Anterior cingulate cortex (tissue), 58 donors: Measurements from ENCODE around the gene ACKR3.

Experiments
- DNase-seq, 58 donors: peaks; one replicate each; lab custom pipeline; 2025; lab: John Stamatoyannopoulos, UW

Gene ACKR3

DNA sequence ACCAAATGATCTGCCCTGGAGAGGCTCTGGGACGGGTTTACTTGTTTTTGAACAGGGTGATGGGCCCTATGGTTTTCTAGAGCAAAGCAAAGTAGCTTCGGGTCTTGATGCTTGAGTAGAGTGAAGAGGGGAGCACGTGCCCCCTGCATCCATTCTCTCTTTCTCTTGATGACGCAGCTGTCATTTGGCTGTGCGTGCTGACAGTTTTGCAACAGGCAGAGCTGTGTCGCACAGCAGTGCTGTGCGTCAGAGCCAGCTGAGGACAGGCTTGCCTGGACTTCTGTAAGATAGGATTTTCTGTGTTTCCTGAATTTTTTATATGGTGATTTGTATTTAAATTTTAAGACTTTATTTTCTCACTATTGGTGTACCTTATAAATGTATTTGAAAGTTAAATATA is 11.9 kb downstream of the ACKR3 start:
- no peak for DNase-seq

DNA sequence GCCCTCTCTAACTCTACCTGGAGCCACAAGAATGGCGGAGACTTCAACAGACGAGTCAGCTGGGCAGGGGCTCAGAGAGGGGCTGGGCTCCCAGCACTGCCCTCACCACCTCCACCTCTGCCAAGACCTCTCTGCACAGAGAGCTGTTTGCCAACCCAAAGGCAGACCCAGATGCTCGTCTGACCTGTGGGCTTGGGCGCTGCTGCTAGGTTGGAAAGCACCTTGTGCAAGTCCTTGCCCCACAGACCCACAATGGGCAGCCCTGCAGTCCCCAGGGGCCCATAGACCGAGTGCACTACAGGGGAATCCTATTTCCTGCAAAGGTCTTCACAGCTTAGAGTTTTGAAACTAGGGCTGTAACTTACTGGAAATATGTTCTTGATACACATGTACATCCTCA is 13.3 kb downstream of the ACKR3 start:
- no peak for DNase-seq

DNA sequence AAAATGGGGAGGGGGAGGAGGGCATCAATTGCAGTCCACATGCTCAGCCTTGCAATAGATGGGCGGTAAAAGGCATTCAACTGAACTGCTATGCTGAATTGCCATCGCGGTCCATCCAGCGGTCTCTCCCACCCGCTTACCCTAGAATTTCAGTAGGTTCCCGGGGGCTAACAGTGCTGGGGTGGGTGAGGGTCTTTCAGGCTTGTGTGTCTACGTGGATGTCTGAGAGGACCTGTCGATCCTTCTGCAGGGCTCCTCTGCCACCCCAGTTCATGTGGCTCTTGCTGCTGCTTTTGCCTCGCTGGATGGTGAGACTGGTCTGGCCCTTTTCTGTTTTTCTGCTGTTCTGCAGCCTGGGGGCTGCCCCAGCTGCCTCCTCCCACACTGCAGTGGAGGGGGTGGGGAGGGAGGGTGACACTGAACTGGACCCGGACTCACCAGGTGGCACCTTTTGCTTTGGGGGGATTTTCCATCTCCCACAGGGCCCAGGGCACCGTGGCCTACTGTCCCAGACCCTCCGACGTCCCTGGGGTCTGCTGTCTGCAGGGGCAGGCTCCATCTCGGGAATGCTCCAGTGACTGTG is 14.1 kb downstream of the ACKR3 start:
- no peak for DNase-seq

DNA sequence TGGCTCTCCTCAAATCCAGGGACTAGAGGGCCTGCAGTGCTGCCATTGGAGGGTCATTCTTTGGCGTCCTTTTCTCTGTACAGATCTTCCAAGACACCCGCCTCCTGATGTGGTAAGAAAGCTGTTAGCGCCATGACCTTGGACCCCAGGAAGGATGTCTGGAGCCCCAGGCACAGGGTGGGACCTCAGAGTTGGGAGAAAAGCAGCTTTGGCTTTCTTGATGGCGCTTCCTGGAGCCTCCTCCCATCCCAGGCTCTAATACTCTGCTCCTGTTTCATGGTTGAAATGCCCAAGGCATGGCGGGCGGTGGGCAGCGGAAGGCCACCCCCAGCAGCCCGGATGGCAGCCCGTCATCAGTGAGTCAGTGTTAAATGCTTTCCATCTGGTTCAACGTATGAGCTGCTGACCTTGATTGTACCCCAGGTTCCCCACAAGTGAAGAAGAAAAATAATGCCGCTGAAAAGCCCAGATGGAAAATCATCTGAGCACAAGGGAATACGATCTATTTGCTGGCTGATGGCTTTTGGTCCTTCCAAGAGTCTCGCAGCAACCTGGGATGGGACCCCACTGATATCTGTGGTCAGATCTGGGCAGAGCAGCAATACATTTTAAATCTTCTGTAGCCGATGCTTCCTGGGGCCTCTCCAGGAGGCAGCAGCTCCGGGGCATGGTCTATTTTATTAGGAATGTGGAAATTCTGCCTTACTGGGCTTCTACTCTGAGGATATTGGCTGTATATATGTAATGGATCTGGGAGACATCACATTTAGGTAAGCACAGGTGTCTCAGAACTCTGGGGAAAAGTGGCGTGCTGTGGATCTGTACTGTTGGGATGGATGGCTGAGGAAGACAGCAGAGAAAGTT is 15.1 kb downstream of the ACKR3 start:
- DNase-seq = no peak

DNA sequence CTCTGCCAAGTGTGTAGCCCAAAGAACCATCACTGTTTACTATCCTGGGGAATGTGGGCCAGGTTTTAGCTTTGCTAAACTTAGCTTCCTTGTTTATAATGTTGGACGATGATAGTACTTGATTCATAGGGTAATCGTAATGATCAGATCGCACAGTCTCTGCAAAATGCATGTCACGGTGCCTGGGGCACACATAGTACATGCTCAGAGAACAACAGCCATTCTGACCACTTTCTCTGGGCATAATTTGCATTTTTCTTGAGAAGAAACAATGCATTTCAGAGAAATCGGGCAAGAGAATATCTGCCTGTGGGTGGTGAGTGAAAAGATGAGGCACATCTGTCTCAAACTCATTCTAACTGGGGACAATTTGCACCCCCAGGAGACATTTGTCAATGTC is 16.3 kb downstream of the ACKR3 start:
- no peak for DNase-seq

DNA sequence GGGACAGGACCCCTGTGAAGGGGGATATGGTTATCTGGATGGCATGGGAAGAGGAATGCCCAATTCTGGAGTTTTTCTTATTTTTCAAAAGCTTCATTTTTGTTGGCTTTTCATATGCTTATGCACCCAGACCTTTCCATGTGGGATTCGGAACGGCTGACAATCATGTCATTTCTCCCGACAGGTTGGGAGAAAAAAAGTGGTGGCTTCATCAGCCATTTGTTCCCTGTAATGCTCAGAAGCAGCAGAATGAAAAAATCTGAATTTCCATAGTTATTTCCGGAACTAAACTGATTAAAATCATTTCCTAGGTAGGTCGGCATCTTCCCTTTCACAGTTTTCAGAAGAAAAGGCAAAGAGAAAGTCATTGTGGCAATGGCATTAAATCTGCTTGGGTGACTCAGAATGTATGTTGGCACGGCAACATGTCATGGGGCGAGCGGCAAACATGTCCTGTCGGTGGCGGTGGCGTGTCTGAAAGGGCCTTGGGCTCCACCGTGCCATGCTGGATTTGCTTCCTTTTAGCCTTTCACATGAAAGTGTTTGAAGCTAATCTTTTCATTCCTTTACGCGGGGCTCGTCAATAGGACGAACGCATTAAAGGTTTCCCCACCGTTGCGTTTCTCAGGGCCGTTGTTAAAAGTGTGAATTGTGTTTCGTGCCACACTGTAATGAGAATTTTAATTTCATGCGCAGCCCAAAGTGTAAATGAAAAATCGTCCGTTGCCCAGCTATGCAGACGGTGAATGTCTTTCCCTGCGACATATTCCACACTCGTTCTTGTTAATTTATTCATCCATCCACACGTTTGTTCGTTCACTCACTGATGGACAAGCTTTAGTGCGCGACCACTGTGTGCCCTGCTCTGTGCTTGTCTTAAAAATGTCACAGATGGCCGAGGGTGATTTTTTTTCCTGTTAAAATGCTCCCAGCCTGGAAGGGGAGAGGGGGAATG is 18.5 kb downstream of the ACKR3 start:
- no peak for DNase-seq

DNA sequence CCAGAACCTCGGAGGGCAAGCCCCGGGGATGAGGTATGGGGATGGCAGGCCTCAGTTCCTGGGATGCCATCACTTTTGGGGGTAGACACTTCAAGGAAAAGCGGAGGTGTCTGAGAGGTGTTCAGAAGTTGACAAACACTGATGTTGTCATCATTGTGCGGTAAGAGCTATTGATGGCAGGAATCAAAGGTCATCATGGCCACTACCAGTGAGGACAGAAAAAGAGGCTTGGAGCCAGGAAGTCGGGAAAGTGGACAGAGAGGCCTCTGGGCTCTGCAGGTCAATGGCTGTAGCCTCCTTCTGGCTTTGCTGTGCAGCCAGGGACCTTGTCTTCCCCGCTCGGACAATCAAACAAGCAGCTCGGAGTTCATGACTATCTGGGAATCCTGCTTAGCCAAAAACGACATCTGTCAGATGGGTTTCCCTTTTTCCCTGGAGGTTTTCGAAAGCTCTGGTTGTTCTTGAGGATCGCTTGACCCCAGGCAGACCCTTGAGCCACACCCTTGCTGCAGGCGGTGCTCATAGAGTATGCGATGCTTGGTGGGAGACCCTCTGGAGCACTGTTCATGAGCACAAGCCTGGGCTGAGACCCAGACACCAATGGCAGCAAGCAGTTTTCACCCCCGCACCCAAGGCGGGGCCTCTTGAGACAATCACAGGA is 19.4 kb downstream of the ACKR3 start:
- no peak for DNase-seq

DNA sequence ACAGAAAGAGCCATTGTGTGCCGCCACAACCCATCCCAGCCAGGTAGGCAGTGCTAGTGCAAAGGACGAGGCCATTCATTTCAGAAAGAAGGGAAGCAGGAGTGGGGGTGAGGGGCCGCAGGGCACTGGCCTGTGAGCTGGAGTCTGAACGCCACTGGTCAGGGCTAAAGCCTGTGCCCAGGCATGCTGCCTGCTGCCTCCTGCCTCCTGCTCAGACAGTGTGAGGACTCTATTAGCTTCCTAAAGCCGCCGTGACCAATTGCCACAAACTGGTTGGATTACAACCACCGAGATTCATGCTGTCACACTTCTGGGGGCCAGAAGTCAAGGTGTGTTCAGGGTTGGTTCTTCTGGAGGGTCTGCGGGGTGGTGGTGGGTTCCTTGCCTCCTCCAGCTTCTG is 21.2 kb downstream of the ACKR3 start:
- DNase-seq = no peak

DNA sequence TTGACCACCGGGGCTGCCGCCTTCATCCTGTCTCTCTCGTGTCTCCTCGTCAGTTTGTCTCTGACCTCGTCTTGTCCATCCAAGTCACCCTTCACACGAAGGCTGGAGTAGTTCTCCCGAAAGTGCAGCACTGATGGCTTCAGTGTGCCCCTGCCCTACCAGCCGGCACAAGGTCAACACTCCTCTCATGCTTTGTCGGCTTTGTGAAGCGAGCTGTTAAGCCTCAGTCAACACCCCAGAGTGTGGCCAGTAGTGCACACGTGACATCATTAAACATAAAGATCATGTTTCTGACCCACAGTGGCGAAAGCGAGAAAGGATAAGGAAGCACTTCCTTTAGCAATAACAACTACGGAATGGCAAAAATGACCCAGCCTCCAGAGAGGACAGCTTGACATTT is 23.2 kb downstream of the ACKR3 start:
- no peak for DNase-seq

DNA sequence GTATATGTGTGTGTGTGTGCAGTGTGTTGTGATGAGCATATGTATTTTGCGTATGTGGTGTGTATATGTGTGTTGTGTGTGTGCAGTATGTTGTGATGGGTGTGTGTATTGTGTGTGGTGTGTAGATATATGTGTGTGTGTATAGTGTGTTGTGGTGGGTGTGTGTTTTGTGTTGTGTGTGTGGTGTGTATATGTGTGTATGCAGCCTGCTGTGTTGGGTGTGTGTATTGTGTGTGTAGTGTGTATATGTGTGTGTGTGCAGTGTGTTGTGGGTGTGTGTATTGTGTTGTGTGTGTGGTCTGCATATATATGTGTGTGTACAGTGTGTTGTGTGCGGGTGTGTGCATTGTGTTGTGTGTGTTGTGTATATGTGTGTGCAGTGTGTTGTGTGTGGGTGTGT is 23.9 kb downstream of the ACKR3 start:
- no peak for DNase-seq

DNA sequence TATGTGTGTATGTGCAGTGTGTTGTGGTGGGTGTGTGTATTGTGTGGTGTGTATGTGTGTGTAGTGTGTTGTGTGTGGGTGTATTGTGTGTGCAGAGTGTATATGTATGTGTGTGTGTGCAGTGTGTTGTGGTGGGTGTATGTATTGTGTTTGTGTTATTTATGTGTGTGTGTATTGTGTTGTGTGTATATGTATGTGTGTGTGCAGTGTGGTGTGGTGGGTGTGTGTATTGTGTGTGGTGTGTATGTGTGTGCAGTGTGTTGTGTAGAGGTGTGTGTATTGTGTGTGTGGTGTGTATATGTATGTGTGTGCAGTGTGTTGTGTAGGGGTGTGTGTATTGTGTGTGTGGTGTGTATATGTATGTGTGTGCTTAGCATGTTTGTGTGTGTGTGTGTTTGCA is 24.3 kb downstream of the ACKR3 start:
- DNase-seq = no peak

DNA sequence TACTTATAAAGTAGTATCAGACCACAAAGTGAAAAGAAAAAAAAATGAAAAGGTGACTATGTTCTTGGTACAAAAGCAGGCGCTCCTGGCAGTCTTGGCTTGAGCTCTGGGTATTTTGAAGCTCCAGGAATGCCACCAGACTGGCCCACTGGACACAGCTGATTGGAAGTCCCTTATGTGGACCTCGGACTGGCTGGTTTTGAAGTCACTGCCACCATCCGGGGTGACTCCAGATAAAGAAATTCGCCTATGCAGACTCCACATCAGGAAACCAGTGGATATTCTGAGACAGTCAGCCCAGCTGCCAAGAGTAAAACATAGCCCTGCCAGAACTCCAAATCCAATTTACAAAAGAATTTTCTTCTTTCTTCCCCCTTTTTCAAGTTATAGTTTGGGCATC is 28.0 kb downstream of the ACKR3 start:
- DNase-seq = no peak

DNA sequence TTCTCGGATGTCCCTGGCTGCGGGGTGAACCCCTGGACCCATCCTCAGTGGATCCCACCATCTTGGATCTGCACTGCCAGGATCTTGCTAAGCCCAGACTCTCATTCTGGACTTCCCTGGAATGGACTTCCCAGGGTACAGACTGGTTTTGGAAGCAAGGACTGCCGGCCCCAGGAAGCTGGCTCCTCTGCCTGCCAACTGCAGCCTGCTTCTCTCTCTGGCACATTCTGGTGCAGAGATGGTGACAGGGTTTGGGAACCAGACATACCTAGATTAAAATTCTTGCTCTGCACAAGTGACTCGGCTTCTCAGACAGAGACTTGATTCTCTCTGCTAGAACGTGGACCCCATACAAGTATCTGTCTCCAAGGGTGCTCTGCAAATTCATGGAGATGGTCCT is 29.4 kb downstream of the ACKR3 start:
- DNase-seq = no peak

DNA sequence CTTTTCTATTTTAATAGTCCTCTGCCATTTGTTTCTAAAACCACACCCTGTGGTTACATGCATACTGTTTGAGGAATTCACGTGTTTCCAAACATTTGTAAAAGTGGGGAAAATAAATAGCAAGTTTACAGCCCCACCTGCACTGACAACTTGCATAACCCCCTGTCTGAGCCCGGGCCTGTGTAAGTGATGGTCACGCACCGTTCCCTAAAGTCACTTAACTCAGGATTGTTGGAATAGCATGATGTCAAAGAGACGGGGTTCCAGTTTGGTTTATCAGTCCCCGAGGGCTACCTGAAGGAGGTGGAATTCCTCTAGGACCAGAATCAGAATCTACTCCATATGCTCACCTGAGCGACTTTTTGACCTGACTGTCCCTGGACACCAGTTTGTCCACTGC is 30.5 kb downstream of the ACKR3 start:
- no peak for DNase-seq

DNA sequence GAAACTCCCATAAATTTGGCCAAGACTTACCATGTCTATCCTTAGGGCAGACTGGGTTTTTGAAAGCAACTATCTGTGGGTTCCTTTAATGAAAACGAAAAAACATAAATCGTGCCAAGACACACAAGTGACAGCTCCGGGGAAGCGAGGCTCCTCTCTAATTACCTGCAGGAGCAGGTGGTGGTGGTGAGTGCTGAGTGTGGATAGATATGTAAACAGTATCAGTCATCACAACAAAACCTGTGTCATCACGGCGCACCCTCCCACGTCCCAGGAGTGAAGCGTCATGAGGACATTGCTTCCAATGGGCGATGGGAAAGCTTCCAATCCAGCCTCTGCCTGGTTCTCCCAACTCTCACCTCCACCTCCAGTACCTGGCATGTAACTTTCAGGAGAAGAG is 31.3 kb downstream of the ACKR3 start:
- no peak for DNase-seq

DNA sequence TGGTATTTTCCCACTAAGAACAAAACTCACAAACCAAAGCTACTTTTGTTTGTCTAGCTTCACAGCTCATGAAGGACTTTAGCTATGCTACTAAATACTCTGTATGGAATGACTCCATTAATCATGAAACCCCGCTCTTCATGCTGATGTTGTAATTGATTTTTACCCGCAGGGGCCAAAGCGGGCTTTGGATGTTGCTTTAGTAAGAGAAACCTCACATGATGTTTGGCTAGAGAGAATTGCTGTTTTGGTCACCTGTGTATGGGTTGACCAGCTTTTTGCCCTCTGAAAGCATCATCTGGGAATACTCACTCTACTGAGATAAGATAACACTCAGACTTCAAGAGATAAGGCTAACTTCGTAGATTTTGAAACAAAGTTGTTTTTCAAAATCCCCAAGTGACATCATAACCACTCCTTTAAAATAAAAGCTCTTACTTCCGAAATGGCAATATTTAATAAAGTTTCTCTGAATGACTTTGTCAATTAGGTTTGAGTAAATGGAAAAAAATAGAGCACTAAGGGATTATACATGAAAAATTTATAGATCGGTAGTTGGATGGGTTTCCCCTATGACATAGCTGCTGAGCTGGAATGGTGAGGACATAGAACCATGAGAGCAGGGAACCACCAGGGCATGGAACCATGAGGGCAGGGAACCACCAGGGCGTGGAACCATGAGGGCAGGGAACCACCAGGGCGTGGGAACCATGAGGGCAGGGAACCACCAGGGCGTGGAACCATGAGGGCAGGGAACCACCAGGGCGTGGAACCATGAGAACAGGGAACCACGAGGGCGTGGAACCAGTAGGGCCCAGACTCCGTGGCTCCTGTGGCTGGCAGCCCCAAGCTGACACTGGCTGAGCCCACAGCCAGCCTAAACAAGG is 31.9 kb downstream of the ACKR3 start:
- DNase-seq = no peak

DNA sequence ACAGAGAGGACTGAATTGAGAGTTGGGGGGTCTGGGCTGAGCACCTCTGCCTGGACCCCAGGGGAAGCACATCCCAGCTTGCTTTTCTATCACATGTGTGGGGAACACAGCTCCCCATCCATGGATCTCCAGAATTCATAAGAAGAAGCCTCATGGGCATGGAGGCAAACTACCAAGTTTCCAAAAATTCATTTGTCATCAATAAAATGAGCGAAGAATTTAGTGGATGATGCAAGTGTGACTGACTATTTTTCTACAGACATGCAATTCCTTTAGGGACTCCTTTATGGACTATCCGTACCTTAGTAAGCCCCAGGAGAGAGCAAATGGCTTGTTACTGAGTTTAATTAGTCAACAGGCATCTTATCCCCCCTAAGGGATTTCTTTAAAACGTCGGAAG is 33.1 kb downstream of the ACKR3 start:
- DNase-seq = no peak

DNA sequence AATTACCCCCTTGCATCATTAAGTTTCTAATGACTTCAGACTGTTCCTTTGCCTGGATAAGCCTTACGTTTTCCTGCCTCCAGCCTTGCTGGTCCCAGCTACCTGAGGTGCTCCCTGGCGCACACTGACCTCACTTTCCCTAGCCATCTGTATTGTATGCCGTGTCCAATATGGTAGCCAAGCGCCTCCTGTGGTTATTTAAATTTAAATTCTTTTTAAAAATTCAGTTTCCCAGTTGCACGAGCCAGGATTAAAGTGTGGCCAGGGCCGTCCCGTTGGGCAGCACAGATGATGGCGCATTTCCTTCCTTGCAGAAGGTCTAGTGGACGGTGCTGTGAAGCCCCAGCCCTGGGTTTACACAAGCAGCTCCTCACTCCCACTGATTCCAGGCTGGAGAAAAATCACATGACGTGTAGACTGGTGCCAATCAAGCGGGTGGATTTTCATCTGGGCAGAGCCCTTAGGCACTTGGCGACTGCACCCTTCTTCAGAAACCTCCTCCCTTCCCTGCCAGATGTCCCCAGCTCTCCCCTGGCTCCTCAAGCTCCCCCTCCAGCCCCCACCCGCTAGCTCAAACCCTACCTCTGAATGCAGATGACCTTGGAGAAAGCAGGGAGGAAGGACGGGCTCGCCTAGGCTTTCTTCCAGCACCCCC is 33.9 kb downstream of the ACKR3 start:
- DNase-seq = no peak
